Activated CD4-positive, alpha-beta T cell treated with anti-CD3 and anti-CD28 coated beads, Interleukin-2, amount 10 ng/mL, durations not matched to agents 7 days and 5 days (primary cell): ENCODE measurements around the gene AK8. TPM values are rescaled to one million over a fixed set of nuclear protein-coding genes. Genes with fewer than 3 reads are reported as not detected.

Experiments
- CTCF ChIA-PET: fragments of 350-600 bp; sonication (Branson Sonifier 250); formaldehyde crosslinking; loops from one replicate; lab custom pipeline; 2021; ENCODE audit warnings: antibody characterized with exemption; lab: Charles Lee
- POLR2A ChIA-PET: fragments of 350-600 bp; sonication (Branson Sonifier 250); formaldehyde crosslinking; loops from one replicate; lab custom pipeline; 2021; ENCODE audit warnings: antibody characterized with exemption; lab: Charles Lee
- DNase-seq: peaks from one replicate; pipeline ENCODE4 v3.0.0-alpha.2; 2020
- H3K27ac Mint-ChIP-seq: one replicate; pipeline ENCODE4 v1.8.0; 2021; ENCODE audit warnings: mild to moderate bottlenecking, moderate library complexity, mixed read lengths
- H3K27me3 Mint-ChIP-seq: one replicate; pipeline ENCODE4 v1.8.0; 2021; ENCODE audit warnings: mixed read lengths
- H3K36me3 Mint-ChIP-seq: one replicate; pipeline ENCODE4 v1.8.0; 2021; ENCODE audit warnings: low read depth, mixed read lengths
- H3K4me1 Mint-ChIP-seq: one replicate; pipeline ENCODE4 v1.8.0; 2021; ENCODE audit warnings: mixed read lengths
- H3K4me3 Mint-ChIP-seq: one replicate; pipeline ENCODE4 v1.8.0; 2021; ENCODE audit warnings: mild to moderate bottlenecking, moderate library complexity, mixed read lengths
- H3K9me3 Mint-ChIP-seq: one replicate; pipeline ENCODE4 v1.8.0; 2021; ENCODE audit warnings: mixed read lengths
- total RNA-seq, 2 experiments: library from RNA; stranded (reverse); gene quantifications; one replicate each; pipeline ENCODE4 v1.2.3, GENCODE V29; 2021

The AK8 gene
- total RNA-seq, 2 experiments from 2014 or later, result not detected

GRCh38 chr9:132826621-132827365 lies 51.3 kb downstream of the AK8 start:
- ChIA-PET CTCF (no interaction called here), POLR2A (no interaction called here)
- Mint-ChIP-seq H3K4me1 (peaks cover 4% of the 10 kb centered on the region), H3K27ac (no peak overlapping the region), H3K36me3 (no peaks in the 10 kb centered on the region), H3K27me3 (peaks cover 21% of the 10 kb centered on the region), H3K4me3 (no peak overlapping the region), H3K9me3 (no peaks in the 10 kb centered on the region)
- DNase-seq, result no peak

GRCh38 chr9:132826131-132826530 lies 52.0 kb downstream of the AK8 start:
- Mint-ChIP-seq H3K9me3 (no peaks in the 10 kb centered on the region), H3K27me3 (peaks cover 21% of the 10 kb centered on the region), H3K4me3 (no peak overlapping the region), H3K27ac (no peak overlapping the region), H3K36me3 (no peaks in the 10 kb centered on the region), H3K4me1 (peaks cover 4% of the 10 kb centered on the region)
- CTCF ChIA-PET, result no interaction called here
- POLR2A ChIA-PET, result no interaction called here
- DNase-seq, result no peak

GRCh38 chr9:132825430-132825829 lies 52.7 kb downstream of the AK8 start:
- Mint-ChIP-seq H3K4me1 (peaks cover 4% of the 10 kb centered on the region), H3K36me3 (no peaks in the 10 kb centered on the region), H3K9me3 (no peaks in the 10 kb centered on the region), H3K27ac (no peak overlapping the region), H3K27me3 (peaks cover 22% of the 10 kb centered on the region), H3K4me3 (no peak overlapping the region)
- POLR2A ChIA-PET, result no interaction called here
- CTCF ChIA-PET, result no interaction called here
- DNase-seq, result no peak

GRCh38 chr9:132824951-132825350 lies 53.1 kb downstream of the AK8 start:
- H3K4me3 Mint-ChIP-seq, result no peak overlapping the region

GRCh38 chr9:132824151-132824550 lies 53.9 kb downstream of the AK8 start:
- peaks cover 4% of the 10 kb centered on the region for H3K4me1 Mint-ChIP-seq
- CTCF ChIA-PET, result no interaction called here
- H3K27ac Mint-ChIP-seq, result no peak overlapping the region
- POLR2A ChIA-PET, result no interaction called here
- no peaks in the 10 kb centered on the region for H3K9me3 Mint-ChIP-seq
- H3K4me3 Mint-ChIP-seq, result no peak overlapping the region
- DNase-seq, result no peak
- peaks cover 29% of the 10 kb centered on the region for H3K27me3 Mint-ChIP-seq
- H3K36me3 Mint-ChIP-seq, result no peaks in the 10 kb centered on the region

More at GRCh38 chr9:132824951-132825350, 53.1 kb downstream of the AK8 start:
- H3K36me3 Mint-ChIP-seq, result no peaks in the 10 kb centered on the region
- no peak overlapping the region for H3K27ac Mint-ChIP-seq
- H3K9me3 Mint-ChIP-seq, result no peaks in the 10 kb centered on the region
- DNase-seq, result no peak
- H3K4me1 Mint-ChIP-seq, result peaks cover 4% of the 10 kb centered on the region
- CTCF ChIA-PET, result no interaction called here
- POLR2A ChIA-PET, result no interaction called here
- peaks cover 22% of the 10 kb centered on the region for H3K27me3 Mint-ChIP-seq

- H3K4me3 Mint-ChIP-seq, result no peak overlapping the region
- ChIA-PET CTCF (interaction anchor here (0.6 kb wide), 1 partner anchor 123 kb away, joined by 3 read pairs; no protein-coding TSS in a partner anchor), POLR2A (no interaction called here)
- no peaks in the 10 kb centered on the region for H3K9me3 Mint-ChIP-seq
- H3K36me3 Mint-ChIP-seq, result no peaks in the 10 kb centered on the region
- DNase-seq, result no peak
- H3K4me1 Mint-ChIP-seq, result peaks cover 4% of the 10 kb centered on the region
- no peak overlapping the region for H3K27ac Mint-ChIP-seq
- peaks cover 32% of the 10 kb centered on the region for H3K27me3 Mint-ChIP-seq
Observed at GRCh38 chr9:132823370-132824145, 54.5 kb downstream of the AK8 start.

- no peak overlapping the region for H3K4me3 Mint-ChIP-seq
- no peaks in the 10 kb centered on the region for H3K36me3 Mint-ChIP-seq
- H3K4me1 Mint-ChIP-seq, result peaks cover 4% of the 10 kb centered on the region
- no peak overlapping the region for H3K27ac Mint-ChIP-seq
- H3K9me3 Mint-ChIP-seq, result no peaks in the 10 kb centered on the region
- POLR2A ChIA-PET, result no interaction called here
- DNase-seq, result no peak
- peaks cover 47% of the 10 kb centered on the region for H3K27me3 Mint-ChIP-seq
- CTCF ChIA-PET, result no interaction called here
Observed at GRCh38 chr9:132820169-132820944, 57.7 kb downstream of the AK8 start.

- no peak for DNase-seq
- no peaks in the 10 kb centered on the region for H3K9me3 Mint-ChIP-seq
- CTCF ChIA-PET, result no interaction called here
- peaks cover 45% of the 10 kb centered on the region for H3K27me3 Mint-ChIP-seq
- H3K4me3 Mint-ChIP-seq, result no peak overlapping the region
- POLR2A ChIA-PET, result no interaction called here
- H3K4me1 Mint-ChIP-seq, result no peaks in the 10 kb centered on the region
- H3K27ac Mint-ChIP-seq, result no peak overlapping the region
- no peaks in the 10 kb centered on the region for H3K36me3 Mint-ChIP-seq
Observed at GRCh38 chr9:132818588-132818987, 59.5 kb downstream of the AK8 start.

GRCh38 chr9:132814937-132815336 lies 63.1 kb downstream of the AK8 start:
- CTCF ChIA-PET, result no interaction called here
- POLR2A ChIA-PET, result no interaction called here
- H3K36me3 Mint-ChIP-seq, result no peaks in the 10 kb centered on the region
- H3K4me3 Mint-ChIP-seq, result no peak overlapping the region
- DNase-seq, result no peak
- H3K9me3 Mint-ChIP-seq, result no peaks in the 10 kb centered on the region
- no peak overlapping the region for H3K27ac Mint-ChIP-seq
- H3K4me1 Mint-ChIP-seq, result no peaks in the 10 kb centered on the region
- peaks cover 49% of the 10 kb centered on the region for H3K27me3 Mint-ChIP-seq

- ChIA-PET CTCF (interaction anchor here (1.1 kb wide), 1 partner anchor 62 kb away, joined by 3 read pairs; no protein-coding TSS in a partner anchor), POLR2A (no interaction called here)
- H3K36me3 Mint-ChIP-seq, result no peaks in the 10 kb centered on the region
- H3K9me3 Mint-ChIP-seq, result no peaks in the 10 kb centered on the region
- no peak overlapping the region for H3K4me3 Mint-ChIP-seq
- peaks cover 41% of the 10 kb centered on the region for H3K27me3 Mint-ChIP-seq
- H3K4me1 Mint-ChIP-seq, result no peaks in the 10 kb centered on the region
- DNase-seq, result no peak
- no peak overlapping the region for H3K27ac Mint-ChIP-seq
Observed at GRCh38 chr9:132813115-132813771, 64.8 kb downstream of the AK8 start.

GRCh38 chr9:132811985-132812384 lies 66.1 kb downstream of the AK8 start:
- H3K4me1 Mint-ChIP-seq, result no peaks in the 10 kb centered on the region
- H3K27ac Mint-ChIP-seq, result no peak overlapping the region
- peaks cover 37% of the 10 kb centered on the region for H3K27me3 Mint-ChIP-seq

GRCh38 chr9:132810314-132810713 lies 67.8 kb downstream of the AK8 start:
- no peaks in the 10 kb centered on the region for H3K4me1 Mint-ChIP-seq
- H3K9me3 Mint-ChIP-seq, result no peaks in the 10 kb centered on the region
- H3K36me3 Mint-ChIP-seq, result no peaks in the 10 kb centered on the region
- ChIA-PET POLR2A (no interaction called here), CTCF (no interaction called here)
- H3K27me3 Mint-ChIP-seq, result peaks cover 35% of the 10 kb centered on the region
- no peak overlapping the region for H3K27ac Mint-ChIP-seq
- no peak for DNase-seq
- no peak overlapping the region for H3K4me3 Mint-ChIP-seq

More at GRCh38 chr9:132811985-132812384, 66.1 kb downstream of the AK8 start:
- H3K4me3 Mint-ChIP-seq, result no peak overlapping the region
- POLR2A ChIA-PET, result no interaction called here
- H3K9me3 Mint-ChIP-seq, result no peaks in the 10 kb centered on the region
- no peak for DNase-seq
- CTCF ChIA-PET, result no interaction called here
- no peaks in the 10 kb centered on the region for H3K36me3 Mint-ChIP-seq
